A673 (cell line): Measurements from ENCODE around the gene MKNK1. TPM values are rescaled to one million over a fixed set of nuclear protein-coding genes. Genes with fewer than 3 reads are reported as not detected.

Experiments
- BruUV-seq: library from RNA; stranded (reverse); fragments of 400-500 nt; replicated peaks from 2 replicates; lab custom pipeline; 2021; lab: Mats Ljungman, UMichigan
- CTCF ChIA-PET: fragments of 300-600 bp; sonication (Branson Sonifier 250); formaldehyde crosslinking; loops from one replicate; lab custom pipeline; 2022; ENCODE audit warnings: antibody characterized with exemption; lab: Charles Lee
- POLR2A ChIA-PET: fragments of 300-600 bp; sonication (Branson Sonifier 250); formaldehyde crosslinking; loops from one replicate; lab custom pipeline; 2022; ENCODE audit warnings: antibody characterized with exemption; ENCODE audit not compliant: low non-redundant PET; lab: Charles Lee
- DNase-seq: peaks from one replicate; pipeline ENCODE4 v3.0.0-alpha.2; 2015; ENCODE audit warnings: low spot score
- H3K27ac ChIP-seq: fragments of 200-600 bp; sonication (generic); 2 replicates; pipeline ENCODE4 v1.5.1; 2016; ENCODE audit warnings: mixed run types, low read depth, mild to moderate bottlenecking, mixed read lengths, antibody characterized with exemption, low read length; ENCODE audit not compliant: poor library complexity, severe bottlenecking
- H3K27me3 ChIP-seq: fragments of 200-600 bp; sonication (generic); replicated peaks from 2 replicates; pipeline ENCODE4 v1.6.1; 2017; ENCODE audit warnings: mixed run types, low read depth, mild to moderate bottlenecking, mixed read lengths, antibody characterized with exemption, low read length; ENCODE audit not compliant: insufficient read depth, poor library complexity
- H3K36me3 ChIP-seq: fragments of 200-600 bp; sonication (generic); 2 replicates; pipeline ENCODE4 v1.6.1; 2016; ENCODE audit warnings: mixed run types, mild to moderate bottlenecking, mixed read lengths, antibody characterized with exemption, low read length; ENCODE audit not compliant: insufficient read depth, poor library complexity, severe bottlenecking
- H3K4me1 ChIP-seq: fragments of 200-600 bp; sonication (generic); 2 replicates; pipeline ENCODE4 v1.6.1; 2017; ENCODE audit warnings: mixed run types, mild to moderate bottlenecking, mixed read lengths, antibody characterized with exemption, low read length; ENCODE audit not compliant: insufficient read depth, poor library complexity, severe bottlenecking
- H3K4me3 ChIP-seq: fragments of 200-600 bp; sonication (generic); 2 replicates; pipeline ENCODE4 v1.5.1; 2016; ENCODE audit warnings: low read depth, mixed run types, mild to moderate bottlenecking, mixed read lengths, low read length; ENCODE audit not compliant: poor library complexity, severe bottlenecking
- H3K9me3 ChIP-seq: fragments of 200-600 bp; sonication (generic); 2 replicates; pipeline ENCODE4 v1.6.1; 2016; ENCODE audit warnings: mixed run types, low read depth, mild to moderate bottlenecking, mixed read lengths, antibody characterized with exemption, low read length; ENCODE audit not compliant: poor library complexity, severe bottlenecking
- CTCF ChIP-seq: fragments of 300-800, 200-600 bp; sonication (generic); conservative IDR thresholded peaks from 2 replicates; pipeline ENCODE4 v1.5.1; 2017; ENCODE audit warnings: low read depth, mild to moderate bottlenecking, antibody characterized with exemption, low read length, moderate library complexity, mixed read lengths
- EZH2 ChIP-seq: fragments of 200-600 bp; sonication (generic); IDR thresholded peaks from 2 replicates; pipeline ENCODE4 v1.6.1; 2017; ENCODE audit warnings: borderline replicate concordance, low read depth, mild to moderate bottlenecking, mixed read lengths, antibody characterized with exemption, low read length; ENCODE audit not compliant: poor library complexity, severe bottlenecking
- intact Hi-C: fragments of 100-400 bp; cut with micrococcal nuclease; formaldehyde crosslinking; loops from one replicate; pipeline ENCODE4 v1.10.0; 2022; ENCODE audit not compliant: unreplicated experiment
- total RNA-seq: library from RNA; stranded (reverse); gene quantifications from 2 replicates; pipeline ENCODE4 v1.2.3, GENCODE V29; 2021

The MKNK1 gene
- total RNA-seq, 1 experiment from 2014 or later: 22.7 TPM

DNA sequence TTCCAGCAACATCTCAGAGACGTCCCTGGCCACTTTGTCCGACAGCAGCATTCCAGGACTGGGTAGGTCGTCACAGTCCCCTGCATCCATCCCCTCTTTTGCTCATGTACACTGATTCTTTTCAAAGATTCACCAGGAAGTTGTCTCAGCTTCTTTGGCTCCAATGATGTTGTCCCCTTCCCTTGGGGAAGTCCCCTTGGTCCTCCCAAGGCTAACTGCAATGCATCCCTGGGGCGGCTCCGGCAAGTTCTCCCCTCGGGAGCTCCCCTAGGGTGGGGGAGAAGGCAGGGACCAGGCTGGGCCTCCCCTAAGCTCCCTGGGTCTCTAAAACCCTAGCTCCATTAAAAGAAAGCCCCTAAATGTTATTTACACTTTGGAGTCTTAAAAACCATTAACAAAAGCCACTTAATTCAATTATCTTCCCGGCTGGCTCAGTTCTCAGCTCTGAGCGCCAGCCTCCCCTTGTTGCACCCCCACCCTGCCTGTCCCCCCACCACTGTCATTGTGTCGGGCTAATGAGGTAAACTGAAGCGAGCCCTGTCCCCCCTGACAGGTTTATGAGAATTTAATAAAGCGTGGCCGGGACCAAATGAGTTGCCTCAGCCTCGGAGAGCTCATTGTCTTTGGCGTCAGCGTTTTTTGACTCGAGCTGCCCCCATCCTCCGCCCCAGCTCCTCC, 77.9 kb downstream of the MKNK1 start:
- intact Hi-C loops: no loop called here
- peak; percentile 29 for DNase-seq
- TF ChIP-seq EZH2 (no peak), CTCF (no peak)
- peaks cover 12% of the 10 kb centered on the region for H3K27me3 ChIP-seq
- ChIA-PET POLR2A (no interaction called here), CTCF (interaction anchor here (1.4 to 2.6 kb wide), 4 partner anchors 23 to 84 kb away, joined by 3 to 38 read pairs (median 7); no protein-coding TSS in a partner anchor)
- no TSS peak for BruUV-seq
- no peaks in the 10 kb centered on the region for H3K9me3 ChIP-seq
- H3K4me3 ChIP-seq: no peak overlapping the region
- no peak overlapping the region for H3K27ac ChIP-seq
- no peaks in the 10 kb centered on the region for H3K36me3 ChIP-seq
- peaks cover 52% of the 10 kb centered on the region for H3K4me1 ChIP-seq

GRCh38 chr1:46525253-46525983, 78.7 kb downstream of the MKNK1 start:
- POLR2A ChIA-PET: no interaction called here
- H3K27me3 ChIP-seq: peaks cover 12% of the 10 kb centered on the region
- no peak overlapping the region for H3K4me3 ChIP-seq
- DNase-seq: peak; percentile 77
- CTCF ChIA-PET: interaction anchor here (1.4 to 2.6 kb wide), 4 partner anchors 24 to 83 kb away, joined by 3 to 38 read pairs (median 7); no protein-coding TSS in a partner anchor
- H3K27ac ChIP-seq: no peak overlapping the region
- intact Hi-C loops: no loop called here
- no peaks in the 10 kb centered on the region for H3K9me3 ChIP-seq
- peaks cover 58% of the 10 kb centered on the region for H3K4me1 ChIP-seq
- TF ChIP-seq EZH2: no peak
- TF ChIP-seq CTCF: no peak
- no peaks in the 10 kb centered on the region for H3K36me3 ChIP-seq
- no TSS peak for BruUV-seq

GRCh38 chr1:46524843-46525242, 79.2 kb downstream of the MKNK1 start:
- ChIA-PET POLR2A (no interaction called here), CTCF (no interaction called here)
- TF ChIP-seq EZH2: no peak
- no peak for TF ChIP-seq CTCF
- peaks cover 12% of the 10 kb centered on the region for H3K27me3 ChIP-seq
- no peak overlapping the region for H3K27ac ChIP-seq
- no peaks in the 10 kb centered on the region for H3K36me3 ChIP-seq
- no peak overlapping the region for H3K4me3 ChIP-seq
- H3K9me3 ChIP-seq: no peaks in the 10 kb centered on the region
- peaks cover 63% of the 10 kb centered on the region for H3K4me1 ChIP-seq
- no peak for DNase-seq
- intact Hi-C loops: no loop called here
- no TSS peak for BruUV-seq
